HG03039 (cell line): ENCODE measurements around the gene KLHDC7A.

ENCODE experiments used
- ATAC-seq: cut with Tn5 transposase; IDR thresholded peaks from one replicate; pipeline ENCODE4 v1.9.1; 2021; ENCODE audit warnings: mild to moderate bottlenecking, moderate library complexity; ENCODE audit not compliant: unreplicated experiment

The KLHDC7A gene

DNA sequence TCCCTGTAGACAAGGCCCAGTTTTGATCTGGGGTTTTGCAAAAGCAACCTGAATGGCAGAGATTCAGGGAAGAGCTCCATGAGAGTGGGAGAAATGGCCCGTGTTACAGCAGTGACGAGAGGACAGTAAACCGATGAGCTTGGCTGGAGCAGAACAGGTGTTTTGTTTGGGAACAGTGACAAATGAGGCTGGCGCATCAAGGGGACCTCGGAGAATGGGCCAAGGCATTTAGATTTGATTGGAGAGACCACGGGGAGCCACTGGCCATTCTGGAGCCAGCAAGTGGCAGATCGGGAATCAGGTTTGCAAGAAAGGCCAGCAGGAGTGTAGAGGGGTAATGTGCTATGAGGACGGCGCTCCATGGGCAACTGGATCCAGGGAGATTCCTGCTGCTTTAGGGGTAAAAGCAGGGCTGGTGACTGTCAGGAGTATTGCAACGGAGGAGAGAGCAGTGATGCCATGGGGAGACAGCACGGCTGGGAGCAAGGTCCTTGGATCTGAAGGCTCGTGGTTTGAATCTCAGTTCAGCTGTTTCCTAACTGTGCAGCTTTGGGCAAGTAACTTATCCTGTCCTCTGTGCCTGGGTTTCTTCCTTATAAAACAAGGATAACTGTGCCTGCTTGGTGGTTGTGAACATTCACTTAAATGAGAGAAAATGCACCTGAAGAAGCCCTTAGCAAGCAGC is 9.9 kb upstream of the KLHDC7A start:
- ATAC-seq = no peak

DNA sequence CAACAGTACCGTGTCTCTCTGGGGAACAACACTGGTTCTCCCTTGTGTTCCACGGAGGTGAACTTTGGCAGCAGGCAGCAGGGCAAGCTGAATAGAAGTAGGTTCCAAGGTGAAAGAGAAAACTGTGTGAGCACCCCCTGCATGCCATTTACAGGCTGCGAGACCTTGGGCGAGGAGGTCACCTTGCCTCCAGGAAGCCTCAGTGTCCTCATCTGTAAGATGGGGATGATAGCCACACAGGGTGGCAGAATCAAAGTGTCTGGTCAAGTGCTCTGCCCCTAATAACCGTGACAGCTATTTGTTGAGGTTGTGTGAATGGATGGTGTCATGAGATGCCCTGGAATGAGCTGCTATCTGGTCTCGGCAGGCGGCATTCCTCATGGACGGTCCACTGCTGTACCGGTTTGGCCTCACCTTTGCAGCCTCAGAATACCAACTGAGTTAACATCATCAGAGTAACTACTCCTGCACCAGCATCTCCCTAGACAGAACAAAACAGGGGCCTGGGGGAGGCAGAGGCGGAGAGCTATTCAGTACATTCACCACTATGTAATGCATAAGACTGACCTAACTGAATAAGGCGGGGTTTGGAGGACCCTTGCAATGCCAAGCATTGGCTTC is 7.4 kb upstream of the KLHDC7A start:
- ATAC-seq = no peak

DNA sequence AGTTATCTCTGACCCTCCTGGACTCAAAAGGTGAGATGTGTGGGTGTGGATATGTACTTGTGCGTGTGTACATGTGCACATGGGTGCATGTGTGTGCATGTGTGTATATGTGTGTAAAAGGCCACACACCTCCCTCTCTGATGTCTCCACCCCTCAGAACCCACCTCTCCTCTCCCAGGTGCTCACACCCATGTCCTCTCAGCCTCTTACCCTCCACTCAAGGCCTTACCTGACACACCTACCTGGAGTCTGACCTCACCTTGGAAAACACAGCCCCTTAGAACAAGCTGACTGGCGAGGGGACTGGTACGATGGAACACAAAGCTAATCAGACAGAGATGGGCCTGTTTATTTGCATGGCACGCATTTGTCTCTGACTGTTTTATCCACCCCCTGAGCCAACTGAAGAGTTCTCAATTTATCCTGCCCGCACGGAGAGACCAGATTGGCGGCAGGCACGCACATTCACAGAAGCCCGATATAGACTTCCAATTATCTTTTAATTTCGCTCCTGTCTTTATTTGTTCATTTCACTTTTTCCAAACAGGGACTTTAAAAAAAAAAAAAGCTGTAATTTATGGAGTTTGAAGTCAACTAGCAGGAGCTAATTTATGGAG is 6.1 kb upstream of the KLHDC7A start:
- ATAC-seq = no peak

DNA sequence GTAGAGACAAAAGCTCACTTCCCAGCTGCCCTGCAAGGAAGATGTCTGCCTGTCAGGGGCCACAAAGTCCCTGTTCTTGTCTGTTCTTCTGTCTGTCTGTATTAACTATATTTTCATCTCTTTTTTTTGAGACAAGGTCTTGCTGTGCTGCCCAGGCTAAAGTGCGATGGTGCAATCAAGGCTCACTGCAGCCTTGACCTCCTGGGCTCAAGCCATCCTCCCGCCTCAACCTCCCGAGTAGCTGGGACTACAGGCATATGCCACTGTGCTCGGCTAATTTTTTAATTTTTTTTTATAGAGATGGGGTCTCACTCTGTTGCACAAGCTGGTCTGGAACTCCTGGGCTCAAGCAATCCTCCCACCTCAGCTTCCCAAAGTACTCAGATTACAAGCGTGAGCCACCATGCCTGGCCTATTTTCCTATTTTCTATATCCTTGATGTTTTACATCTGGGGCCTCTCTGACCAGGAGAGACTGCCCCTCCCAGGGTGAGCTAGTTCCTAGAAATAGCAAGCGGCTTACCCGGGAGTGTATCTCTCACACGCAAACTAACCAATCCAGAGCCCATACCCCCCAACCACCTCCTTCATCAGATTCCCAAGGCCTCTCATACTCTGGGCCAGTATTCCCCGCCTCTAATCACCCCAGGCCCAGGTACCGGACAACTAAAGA is 5.4 kb upstream of the KLHDC7A start:
- ATAC-seq = no peak

GRCh38 chr1:18479454-18479853 is 1.3 kb upstream of the KLHDC7A start:
- ATAC-seq = no peak

GRCh38 chr1:18481190-18481920 is 625 bp downstream of the KLHDC7A start:
- no peak for ATAC-seq

- ATAC-seq = no peak
Measured at GRCh38 chr1:18481921-18482701, 1.4 kb downstream of the KLHDC7A start.

GRCh38 chr1:18482721-18483425 is 2.1 kb downstream of the KLHDC7A start:
- ATAC-seq = no peak

DNA sequence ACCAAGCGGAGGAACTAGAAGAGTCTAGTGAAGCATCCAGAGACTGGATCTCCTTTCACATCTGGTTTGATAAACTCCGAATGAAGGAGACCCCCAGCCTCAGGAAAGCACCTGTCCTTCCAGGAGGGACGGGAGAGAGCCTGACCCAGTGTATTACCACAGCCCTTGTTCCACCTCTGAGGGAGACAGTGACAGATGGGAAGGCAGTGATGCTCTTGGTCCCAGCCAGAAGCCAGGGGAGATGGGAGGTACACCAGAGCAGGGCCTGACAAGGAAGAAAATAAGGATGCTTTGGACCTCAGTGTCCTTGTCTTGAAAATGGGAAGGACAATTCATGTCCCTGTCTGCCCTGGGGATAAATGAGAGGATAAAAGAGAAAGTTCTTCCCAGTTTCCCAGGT is 3.5 kb downstream of the KLHDC7A start:
- ATAC-seq = no peak

DNA sequence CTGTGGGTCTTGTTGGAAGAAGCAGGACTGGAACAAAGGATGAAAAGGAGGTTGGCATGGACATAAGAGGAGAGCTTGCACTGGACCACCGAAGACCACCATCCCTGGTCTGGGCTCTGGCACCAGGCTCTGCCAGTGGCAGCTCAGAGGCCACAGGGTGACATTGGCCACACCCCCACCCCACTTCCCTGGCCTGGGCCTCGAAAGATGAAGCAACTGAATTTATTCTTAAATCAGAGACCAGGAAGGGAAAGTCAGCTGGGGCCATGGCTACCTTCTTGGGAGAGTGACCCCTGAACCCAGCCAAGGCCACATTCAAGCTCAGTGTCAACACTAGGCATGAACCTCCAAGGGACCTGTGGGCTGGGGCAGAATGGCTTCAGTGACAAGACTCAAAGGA is 4.0 kb downstream of the KLHDC7A start:
- ATAC-seq = no peak

- ATAC-seq = no peak
Measured at GRCh38 chr1:18485227-18485626, 4.5 kb downstream of the KLHDC7A start.

DNA sequence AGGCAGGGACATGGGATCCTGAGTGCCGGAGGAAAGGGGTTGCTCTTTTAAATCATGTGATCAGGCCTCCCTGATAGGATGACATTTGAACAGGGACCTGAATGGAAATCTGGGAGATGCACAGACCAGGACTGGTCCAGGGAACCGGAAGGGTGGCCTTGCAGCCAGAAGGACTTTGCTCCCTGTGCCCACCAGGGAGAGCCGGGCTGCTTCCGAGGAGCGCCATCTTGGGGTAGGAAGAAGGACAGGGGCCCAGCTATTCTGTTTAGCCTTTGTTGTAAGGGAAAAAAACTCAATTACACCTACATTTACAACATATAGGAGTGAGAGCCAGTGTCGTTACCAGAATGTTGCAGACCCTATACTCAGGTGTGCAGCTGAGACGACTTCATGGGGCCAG is 5.5 kb downstream of the KLHDC7A start:
- ATAC-seq = no peak

DNA sequence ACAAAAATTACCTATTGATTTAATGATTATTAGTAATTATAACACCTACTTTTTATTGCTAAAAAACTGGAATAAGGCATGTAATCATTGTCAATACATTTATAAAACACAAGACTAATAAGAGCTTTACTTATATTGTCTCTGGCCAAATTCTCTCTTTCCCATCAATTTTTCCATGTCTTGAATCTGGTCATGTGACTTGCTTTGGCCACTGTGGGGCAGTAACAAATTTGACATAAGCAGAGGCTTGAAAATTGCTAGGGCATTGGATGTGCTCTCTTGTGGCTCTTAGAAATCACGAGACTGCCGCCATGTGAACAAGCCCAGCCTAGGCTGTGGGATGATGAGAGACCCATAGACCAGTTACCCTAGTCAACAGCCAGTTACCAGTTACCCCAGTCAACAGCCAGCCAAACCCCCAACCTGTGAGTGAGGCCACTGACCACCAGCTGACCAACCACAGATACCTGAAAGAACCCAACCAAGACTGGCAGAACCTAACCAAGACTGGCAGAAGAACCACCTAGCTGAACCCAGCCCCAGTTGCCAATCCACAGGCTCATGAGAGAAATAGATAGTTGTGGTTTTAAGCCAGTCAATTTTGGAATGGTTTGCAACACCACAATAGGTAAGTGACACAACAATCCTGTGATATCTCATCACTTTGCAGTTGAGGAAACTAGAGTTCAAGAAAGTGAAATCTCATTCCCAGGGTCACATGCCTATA is 8.8 kb downstream of the KLHDC7A start:
- no peak for ATAC-seq

DNA sequence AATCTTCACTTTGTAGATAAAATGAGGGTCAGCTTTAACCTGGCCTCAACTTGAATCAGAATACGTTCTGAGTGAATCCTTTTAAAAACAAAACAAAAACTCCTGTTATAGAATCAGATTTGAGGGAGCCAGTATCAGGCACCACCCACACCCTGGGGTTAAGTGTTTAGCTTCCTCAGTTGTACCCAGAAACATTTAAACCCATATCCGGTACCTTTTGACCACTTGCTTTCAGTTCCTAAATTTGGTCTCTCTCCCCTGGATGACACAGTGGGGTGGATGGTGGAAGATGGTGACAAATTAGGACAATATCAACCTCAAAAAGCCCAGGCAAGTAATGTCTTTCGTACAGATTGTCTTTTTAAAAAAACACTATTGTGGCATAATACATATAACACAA is 10.4 kb downstream of the KLHDC7A start:
- no peak for ATAC-seq

GRCh38 chr1:18494304-18494703 is 13.6 kb downstream of the KLHDC7A start:
- no peak for ATAC-seq

- ATAC-seq = no peak
Measured at GRCh38 chr1:18495635-18496034, 14.9 kb downstream of the KLHDC7A start.

DNA sequence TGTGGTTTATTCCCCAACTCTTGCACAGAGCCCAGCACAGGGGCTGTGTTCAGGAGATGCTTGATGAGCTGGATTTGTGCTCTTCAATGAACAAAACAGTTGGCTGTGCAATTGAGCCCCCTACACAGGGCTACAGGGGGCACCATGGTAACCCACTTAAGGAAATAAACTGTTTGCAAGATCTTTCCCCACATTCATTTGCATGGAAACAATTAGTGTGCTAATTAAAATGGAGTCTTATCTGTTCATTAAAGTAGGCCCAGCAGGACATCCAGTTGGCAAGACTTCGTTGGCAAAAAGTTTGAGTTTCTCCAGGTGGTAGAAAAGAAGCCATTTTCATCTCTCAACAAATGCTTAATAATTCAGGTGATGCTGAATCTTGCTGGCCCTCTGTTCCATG is 15.3 kb downstream of the KLHDC7A start:
- no peak for ATAC-seq

GRCh38 chr1:18496497-18497235 is 15.9 kb downstream of the KLHDC7A start:
- ATAC-seq = no peak
